Measurements from ENCODE around the gene ABLIM2. TPM values are rescaled to one million over a fixed set of nuclear protein-coding genes. Genes with fewer than 3 reads are reported as not detected.

The ABLIM2 gene
- total and polyA plus RNA-seq, 10 of the 15 experiments (the other 5 are each of a cell fraction or from before 2014, with no cell fraction given), result 0.03 to 0.15 (median 0.05) TPM; not detected in 7

- SMC1A ChIA-PET (ENCODE audit: uncharacterized antibody, unreplicated experiment), result interaction anchor here (0.6 to 2.7 kb wide), 19 partner anchors 11 to 231 kb away, joined by 3 to 37 read pairs (median 5); partner anchors contain the start of gene SH3TC1
- 24% methylated on average over 17 of the region's 17 CpGs for WGBS (ENCODE audit: insufficient coverage, insufficient replicate concordance, low lambda C conversion rate, missing lambda C conversion rate)
- no peak for TF ChIP-seq CREB1 (IDR thresholded peaks at IDR 0.05; ENCODE audit: low read depth)
- TF ChIP-seq BHLHE40 (IDR thresholded peaks at IDR 0.05; ENCODE audit: borderline replicate concordance in 1 of 2, low read depth in 2 of 2, low read length in 1 of 2), result 0 out of 4 replicates have a peak, but pooled peaks of 1 of the 2 experiments have one; percentile 28
- TF ChIP-seq POU2F2 (IDR thresholded peaks at IDR 0.05; ENCODE audit: borderline replicate concordance, low read depth, low read length), result peak; percentile 68; the same call in 1 of the 3 replicates
- TF ChIP-seq RAD21 (IDR thresholded peaks at IDR 0.05; ENCODE audit: insufficient read depth, low read depth, low read length), result peak; percentile 93
- no peak for TF ChIP-seq KDM1A (IDR thresholded peaks at IDR 0.05; ENCODE audit: borderline replicate concordance)
- TF ChIP-seq RUNX3 (IDR thresholded peaks at IDR 0.05; ENCODE audit: low read length), result no peak
- TF ChIP-seq SMC3 (IDR thresholded peaks at IDR 0.05; ENCODE audit: borderline replicate concordance, low read length), result peak; percentile 83; the same call in 1 of the 2 replicates
- TF ChIP-seq, protein P1, sequence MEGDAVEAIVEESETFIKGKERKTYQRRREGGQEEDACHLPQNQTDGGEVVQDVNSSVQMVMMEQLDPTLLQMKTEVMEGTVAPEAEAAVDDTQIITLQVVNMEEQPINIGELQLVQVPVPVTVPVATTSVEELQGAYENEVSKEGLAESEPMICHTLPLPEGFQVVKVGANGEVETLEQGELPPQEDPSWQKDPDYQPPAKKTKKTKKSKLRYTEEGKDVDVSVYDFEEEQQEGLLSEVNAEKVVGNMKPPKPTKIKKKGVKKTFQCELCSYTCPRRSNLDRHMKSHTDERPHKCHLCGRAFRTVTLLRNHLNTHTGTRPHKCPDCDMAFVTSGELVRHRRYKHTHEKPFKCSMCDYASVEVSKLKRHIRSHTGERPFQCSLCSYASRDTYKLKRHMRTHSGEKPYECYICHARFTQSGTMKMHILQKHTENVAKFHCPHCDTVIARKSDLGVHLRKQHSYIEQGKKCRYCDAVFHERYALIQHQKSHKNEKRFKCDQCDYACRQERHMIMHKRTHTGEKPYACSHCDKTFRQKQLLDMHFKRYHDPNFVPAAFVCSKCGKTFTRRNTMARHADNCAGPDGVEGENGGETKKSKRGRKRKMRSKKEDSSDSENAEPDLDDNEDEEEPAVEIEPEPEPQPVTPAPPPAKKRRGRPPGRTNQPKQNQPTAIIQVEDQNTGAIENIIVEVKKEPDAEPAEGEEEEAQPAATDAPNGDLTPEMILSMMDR (IDR thresholded peaks at IDR 0.05 in 2 of 3, conservative IDR thresholded peaks at IDR 0.05 in 1 of 3; ENCODE audit: control insufficient read depth in 2 of 3, extremely low read depth in 1 of 3, insufficient read depth in 1 of 3, low read depth in 3 of 3, low read length in 3 of 3), result peak; percentile 93 to 96 (median 94)
- no peak for TF ChIP-seq CBFB (IDR thresholded peaks at IDR 0.05; ENCODE audit: low read depth)
- peak; percentile 61; the same call in 1 of the 2 replicates for TF ChIP-seq RB1 (IDR thresholded peaks at IDR 0.05; ENCODE audit: borderline replicate concordance)
- TF ChIP-seq FOS (IDR thresholded peaks at IDR 0.05; ENCODE audit: borderline replicate concordance, extremely low read depth, insufficient read length), result no peak
- TF ChIP-seq ZSCAN29 (IDR thresholded peaks at IDR 0.05), result no peak
- no peak for TF ChIP-seq NR2F1 (conservative IDR thresholded peaks at IDR 0.05)
- TF ChIP-seq E2F4 (IDR thresholded peaks at IDR 0.05; ENCODE audit: low read depth, low read length), result no peak
- TF ChIP-seq SREBF2 (IDR thresholded peaks at IDR 0.05; ENCODE audit: low read length), result no peak
- TF ChIP-seq RELA (IDR thresholded peaks at IDR 0.05; ENCODE audit: borderline replicate concordance, partially characterized antibody), result no peak
- no peak for TF ChIP-seq ZNF384 (IDR thresholded peaks at IDR 0.05; ENCODE audit: borderline replicate concordance, low read depth, low read length)
- 0 out of 2 replicates have a peak, but pooled peaks have one; percentile 24 for TF ChIP-seq GATAD2B (conservative IDR thresholded peaks at IDR 0.05; ENCODE audit: low read depth)
- TF ChIP-seq YY1 (IDR thresholded peaks at IDR 0.05; ENCODE audit: low read depth, low read length), result 0 out of 2 replicates have a peak, but pooled peaks have one; percentile 37
Measured at GRCh38 chr4:8176547-8177399, 18.2 kb upstream of the ABLIM2 start.

More at GRCh38 chr4:8176547-8177399, 18.2 kb upstream of the ABLIM2 start:
- Histone ChIP-seq H3K79me2 (ENCODE audit: control insufficient read depth, insufficient read depth, low read length) (no peaks in the 10 kb centered on the region), H3K27me3 (replicated peaks in 1 of 2; ENCODE audit: control insufficient read depth in 2 of 2, insufficient read depth in 2 of 2, low read length in 1 of 2) (no peaks in the 10 kb centered on the region), H3K4me2 (ENCODE audit: control insufficient read depth, insufficient read depth) (no peak overlapping the region), H4K20me1 (ENCODE audit: control insufficient read depth, insufficient read depth) (no peaks in the 10 kb centered on the region), H3K27ac (ENCODE audit: control insufficient read depth, insufficient read depth) (no peak overlapping the region), H3K9ac (ENCODE audit: control insufficient read depth, insufficient read depth, low read length) (no peak overlapping the region), H3K9me3 (replicated peaks; ENCODE audit: control insufficient read depth, insufficient read depth, low read length) (peaks cover 6% of the 10 kb centered on the region; the same call in 2 of the 3 replicates), H3K4me1 (ENCODE audit: control insufficient read depth, insufficient read depth, low read length) (peaks cover 18% of the 10 kb centered on the region), H3K36me3 (ENCODE audit: control insufficient read depth in 2 of 2, insufficient read depth in 2 of 2, low read length in 1 of 2) (no peaks in the 10 kb centered on the region), H2AFZ (ENCODE audit: control insufficient read depth, low read depth, low read length) (no peak overlapping the region), H3K4me3 (no peak overlapping the region)
- POLR2A ChIA-PET, result interaction anchor here (1.1 to 1.4 kb wide), 3 partner anchors 14 to 22 kb away, joined by 4 to 7 read pairs (median 6); partner anchors contain the start of gene SH3TC1
- in situ Hi-C loops (cut with MboI) (no loop called here), intact Hi-C loops (cut with micrococcal nuclease; ENCODE audit: unreplicated experiment) (loop anchor here (1.0 to 5.0 kb wide), 3 partner anchors 16 to 374 kb away; no protein-coding TSS in a partner anchor)
- CTCF ChIA-PET, result interaction anchor here (0.6 to 5.0 kb wide), 42 partner anchors 9 to 292 kb away, joined by 3 to 96 read pairs (median 4); partner anchors contain the start of genes ABLIM2, ACOX3, SH3TC1 and TRMT44
- FAIRE-seq (peak; percentile 52), ATAC-seq (peak; percentile 91), DNase-seq (ENCODE audit: low read depth, low spot score) (no peak)
- BruUV-seq (replicated peaks), result no TSS peak
- RAD21 ChIA-PET (ENCODE audit: unreplicated experiment), result interaction anchor here (0.7 to 4.6 kb wide), 20 partner anchors 12 to 252 kb away, joined by 3 to 76 read pairs (median 8); partner anchors contain the start of genes ABLIM2 and SH3TC1
